GM18498 (cell line): ENCODE measurements around the gene GARRE1.
"Not testable (repeated sequence)": the region's sequence is repeated elsewhere in the genome, so short reads cannot be mapped to it uniquely, and the experiment has no call there.

Experiments
- ATAC-seq: cut with Tn5 transposase; IDR thresholded peaks from one replicate; pipeline ENCODE4 v1.9.1; 2021; ENCODE audit warnings: mild to moderate bottlenecking, moderate library complexity; ENCODE audit not compliant: unreplicated experiment

The GARRE1 gene

GRCh38 chr19:34254046-34254697 lies at the start of gene GARRE1:
GARRE1 (plus strand) TSS chr19:34254554; CDS start chr19:34300474, 45,920 bp downstream.
- ATAC-seq, result peak; percentile 94

GRCh38 chr19:34205324-34205723 lies 49.0 kb upstream of the GARRE1 start:
- not testable (repeated sequence) for ATAC-seq

- no peak for ATAC-seq
These were observed 46.0 kb upstream of the GARRE1 start for GRCh38 chr19:34208291-34208884.

- no peak for ATAC-seq
These were observed 44.6 kb upstream of the GARRE1 start for GRCh38 chr19:34209726-34210125.

- ATAC-seq, result no peak
These were observed 41.1 kb upstream of the GARRE1 start for GRCh38 chr19:34213283-34213682.

GRCh38 chr19:34214040-34214439 lies 40.3 kb upstream of the GARRE1 start:
- no peak for ATAC-seq

- no peak for ATAC-seq
These were observed 39.2 kb upstream of the GARRE1 start for GRCh38 chr19:34215006-34215665.

GRCh38 chr19:34215666-34216038 lies 38.7 kb upstream of the GARRE1 start:
- no peak for ATAC-seq

GRCh38 chr19:34216745-34217219 lies 37.6 kb upstream of the GARRE1 start:
- ATAC-seq, result not testable (repeated sequence)

- peak; percentile 81 for ATAC-seq
These were observed 36.2 kb upstream of the GARRE1 start for GRCh38 chr19:34217952-34218817.

- ATAC-seq, result no peak
These were observed 35.6 kb upstream of the GARRE1 start for GRCh38 chr19:34218818-34219164.

- no peak for ATAC-seq
These were observed 33.8 kb upstream of the GARRE1 start for GRCh38 chr19:34220472-34221063.

- no peak for ATAC-seq
These were observed 32.0 kb upstream of the GARRE1 start for GRCh38 chr19:34222386-34222785.

- no peak for ATAC-seq
These were observed 29.2 kb upstream of the GARRE1 start for GRCh38 chr19:34224996-34225658.

- ATAC-seq, result no peak
These were observed 28.7 kb upstream of the GARRE1 start for GRCh38 chr19:34225659-34226015.

- ATAC-seq, result no peak
These were observed 28.3 kb upstream of the GARRE1 start for GRCh38 chr19:34226036-34226435.

- no peak for ATAC-seq
These were observed 26.0 kb upstream of the GARRE1 start for GRCh38 chr19:34228347-34228746.

GRCh38 chr19:34228762-34229161 lies 25.6 kb upstream of the GARRE1 start:
- ATAC-seq, result no peak

- ATAC-seq, result no peak
These were observed 24.6 kb upstream of the GARRE1 start for GRCh38 chr19:34229721-34230120.

GRCh38 chr19:34230820-34231219 lies 23.5 kb upstream of the GARRE1 start:
- no peak for ATAC-seq
